ENCODE measurements around the gene DMBT1. TPM values are rescaled to one million over a fixed set of nuclear protein-coding genes. Genes with fewer than 3 reads are reported as not detected.

The DMBT1 gene
- total RNA-seq, 1 donor from 2014 or later, result not detected

- no peak for DNase-seq (ENCODE audit: low read depth in 2 of 2)
These were observed 86.2 kb downstream of the DMBT1 start for GRCh38 chr10:122646511-122647382.

- DNase-seq (ENCODE audit: low read depth in 2 of 2), result no peak
These were observed 86.9 kb downstream of the DMBT1 start for GRCh38 chr10:122647383-122647968.

- peak; percentile 10 to 50 for DNase-seq (ENCODE audit: low read depth in 2 of 2)
These were observed 88.3 kb downstream of the DMBT1 start for GRCh38 chr10:122648599-122649428.

GRCh38 chr10:122649903-122650302 lies 89.3 kb downstream of the DMBT1 start:
- no peak for DNase-seq (ENCODE audit: low read depth in 2 of 2)

GRCh38 chr10:122650331-122650730 lies 89.8 kb downstream of the DMBT1 start:
- no peak for DNase-seq (ENCODE audit: low read depth in 2 of 2)

DNA sequence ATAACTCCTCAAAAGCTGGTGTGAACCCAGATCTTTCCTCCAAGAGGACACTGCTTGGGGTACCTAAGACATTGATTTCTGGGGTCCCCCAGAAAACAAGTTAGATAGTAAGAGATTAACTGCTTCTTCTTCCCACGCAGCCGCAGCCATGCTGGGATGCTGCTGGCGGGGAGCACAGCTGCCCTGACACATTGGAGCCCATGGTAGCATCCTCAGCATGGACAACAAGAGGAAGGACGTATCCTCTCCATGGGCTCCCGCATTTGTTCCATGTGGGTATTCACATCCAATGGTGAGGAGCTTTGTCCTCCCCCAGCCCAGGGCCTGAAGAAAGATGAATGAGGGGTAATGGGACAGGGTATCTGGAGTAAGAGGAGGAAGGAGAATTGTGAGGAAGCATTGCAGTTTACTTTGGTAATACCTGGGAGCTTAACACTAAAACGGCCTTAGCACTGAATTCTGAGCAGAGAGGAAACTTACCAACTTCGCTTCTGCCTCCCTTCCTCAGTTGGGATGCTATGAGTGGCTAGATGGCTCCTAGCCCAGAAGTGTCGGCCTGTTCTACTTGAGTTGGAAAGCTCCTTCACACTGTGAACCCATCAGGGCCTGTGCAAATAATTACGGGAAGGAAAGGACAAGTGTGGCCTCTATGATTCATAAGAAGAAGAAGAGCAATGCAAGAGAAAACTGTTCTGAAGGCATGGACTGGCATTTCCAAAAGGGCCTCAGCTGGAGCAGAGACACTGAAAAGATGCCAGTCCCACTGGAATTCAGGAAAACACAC lies 95.2 kb downstream of the DMBT1 start:
- DNase-seq (ENCODE audit: low read depth in 2 of 2), result no peak

GRCh38 chr10:122656308-122656705 lies 95.8 kb downstream of the DMBT1 start:
- DNase-seq (ENCODE audit: low read depth in 2 of 2), result no peak

GRCh38 chr10:122656741-122657140 lies 96.2 kb downstream of the DMBT1 start:
- DNase-seq (ENCODE audit: low read depth in 2 of 2), result no peak

GRCh38 chr10:122657255-122657654 lies 96.7 kb downstream of the DMBT1 start:
- no peak for DNase-seq (ENCODE audit: low read depth in 2 of 2)

DNA sequence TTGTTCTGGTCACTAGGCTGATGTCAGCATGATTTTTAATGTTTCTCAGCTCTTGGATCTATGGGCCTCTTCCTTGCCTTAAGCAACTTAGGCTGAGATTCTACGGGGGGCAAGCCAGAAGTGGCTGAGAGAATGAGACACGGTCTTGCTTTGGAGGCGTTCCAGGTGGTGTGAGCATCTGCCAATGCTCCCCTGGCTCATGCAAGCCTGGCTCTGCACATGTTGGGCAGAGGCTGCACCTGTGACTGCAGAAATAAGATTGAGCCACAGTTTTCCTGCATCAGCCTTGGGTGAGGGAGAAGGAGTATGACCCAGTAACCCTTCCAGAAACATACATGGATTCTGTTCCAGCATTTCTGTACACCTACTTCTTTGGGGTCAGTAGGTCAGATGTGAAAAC lies 97.2 kb downstream of the DMBT1 start:
- DNase-seq (ENCODE audit: low read depth in 2 of 2), result no peak

DNA sequence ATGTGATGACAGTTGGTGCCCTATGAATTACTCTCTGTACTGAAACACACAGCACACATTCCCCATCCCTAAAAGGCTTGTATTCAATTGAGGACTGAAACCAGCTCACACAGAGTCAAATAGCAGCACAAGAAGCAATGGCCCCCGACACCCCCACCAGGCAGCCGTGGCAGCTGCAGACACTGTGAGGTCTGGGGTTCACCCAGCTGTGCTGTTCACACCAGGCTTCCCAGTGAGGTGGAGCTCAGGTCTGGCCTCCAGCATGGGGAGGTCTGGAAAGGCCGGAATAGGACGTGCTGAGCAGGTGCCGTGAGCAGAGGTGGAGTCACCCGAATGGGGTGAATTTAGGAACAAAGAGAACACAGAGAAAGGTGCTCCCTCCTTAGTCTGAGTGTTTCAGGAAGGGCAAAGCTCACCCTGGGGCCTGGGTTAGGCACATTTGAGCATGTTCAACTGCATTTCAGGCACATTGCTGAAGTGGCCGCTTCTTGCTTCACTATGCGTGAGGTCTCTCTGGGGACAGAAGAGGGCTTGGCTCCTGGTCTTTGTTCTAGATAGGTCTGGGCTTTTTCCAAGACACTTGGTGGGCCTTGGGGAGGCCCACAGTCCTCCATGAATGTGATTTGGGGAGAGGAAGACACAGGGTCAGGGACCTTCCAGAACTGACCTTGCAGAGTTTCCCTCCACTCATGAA lies 97.9 kb downstream of the DMBT1 start:
- no peak for DNase-seq (ENCODE audit: low read depth in 2 of 2)

DNA sequence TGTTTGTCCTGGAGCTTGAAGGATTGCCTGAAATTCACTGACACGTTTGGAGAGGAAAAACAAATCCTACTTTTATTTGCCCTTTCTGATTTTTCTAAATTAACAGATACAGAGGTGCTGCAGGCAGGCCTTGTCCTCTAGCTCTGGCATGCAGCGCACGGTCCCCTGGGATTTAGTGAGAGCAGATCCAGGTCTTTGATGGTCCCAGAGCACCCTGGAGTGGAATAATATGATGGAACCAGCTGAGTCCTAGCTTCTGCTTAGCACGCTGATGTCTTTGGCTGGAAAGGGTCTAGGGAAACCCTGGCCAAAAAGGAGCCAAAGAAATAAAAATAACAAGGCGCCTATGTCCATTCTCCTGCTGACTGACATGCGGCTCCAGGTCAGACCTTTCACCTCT lies 98.6 kb downstream of the DMBT1 start:
- no peak for DNase-seq (ENCODE audit: low read depth in 2 of 2)

- DNase-seq (ENCODE audit: low read depth in 2 of 2), result no peak
These were observed 99.1 kb downstream of the DMBT1 start for GRCh38 chr10:122659651-122660050.

- DNase-seq (ENCODE audit: low read depth in 2 of 2), result no peak
These were observed 100.1 kb downstream of the DMBT1 start for GRCh38 chr10:122660696-122661095.

DNA sequence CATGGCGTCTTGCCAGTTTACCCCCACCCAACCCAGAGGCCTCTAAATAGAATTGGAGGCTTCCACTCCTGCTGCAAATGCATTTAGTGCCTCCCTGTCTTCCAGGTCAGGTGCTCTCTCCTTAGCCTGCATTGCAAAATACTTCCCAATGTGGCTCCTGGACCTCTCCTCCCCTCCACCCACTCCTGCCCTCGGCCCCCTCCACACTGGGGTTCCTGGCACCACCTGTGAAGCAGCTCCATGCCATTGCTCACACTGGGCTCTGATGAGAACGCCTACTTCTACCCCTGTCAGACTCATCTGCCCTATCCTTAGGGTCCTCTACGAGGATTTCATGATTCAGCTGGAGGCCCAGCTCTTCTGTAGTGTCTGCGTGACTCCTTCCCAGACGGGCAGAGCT lies 101.7 kb downstream of the DMBT1 start:
- DNase-seq (ENCODE audit: low read depth in 2 of 2), result no peak

- DNase-seq (ENCODE audit: low read depth in 2 of 2), result no peak
These were observed 103.1 kb downstream of the DMBT1 start for GRCh38 chr10:122663516-122664130.

DNA sequence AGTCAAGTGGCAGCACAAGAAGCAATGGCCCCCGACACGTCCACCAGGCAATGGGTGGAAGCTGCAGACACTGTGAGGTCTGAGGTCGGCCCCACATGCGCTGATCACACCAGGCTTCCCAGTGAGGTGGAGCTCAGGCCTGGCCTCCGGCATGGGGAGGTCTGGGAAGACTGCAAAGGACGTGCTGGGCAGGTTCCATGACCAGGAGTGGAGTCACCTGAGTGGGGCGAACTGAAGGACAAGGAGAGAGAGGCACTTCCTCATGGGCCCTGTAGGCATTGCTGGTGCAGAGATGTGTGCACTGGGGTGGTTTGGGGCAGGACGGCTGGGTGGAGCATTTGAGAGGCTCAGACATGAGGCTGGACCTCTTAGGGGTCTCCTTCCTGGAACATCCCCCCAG lies 103.9 kb downstream of the DMBT1 start:
- no peak for DNase-seq (ENCODE audit: low read depth in 2 of 2)

GRCh38 chr10:122665329-122665860 lies 104.8 kb downstream of the DMBT1 start:
- DNase-seq (ENCODE audit: low read depth in 2 of 2), result no peak

- no peak for DNase-seq (ENCODE audit: low read depth in 2 of 2)
These were observed 105.4 kb downstream of the DMBT1 start for GRCh38 chr10:122665946-122666345.

- no peak for DNase-seq (ENCODE audit: low read depth in 2 of 2)
These were observed 108.5 kb downstream of the DMBT1 start for GRCh38 chr10:122669045-122669444.
